Measurements from ENCODE around the gene CNTN1. TPM values are rescaled to one million over a fixed set of nuclear protein-coding genes. Genes with fewer than 3 reads are reported as not detected.

CNTN1 gene
- total RNA-seq, 1 donor: 1.7 TPM

- H3K4me3 ChIP-seq (ENCODE audit: low read depth, low read length): no peak overlapping the region
- TF ChIP-seq, protein P1, sequence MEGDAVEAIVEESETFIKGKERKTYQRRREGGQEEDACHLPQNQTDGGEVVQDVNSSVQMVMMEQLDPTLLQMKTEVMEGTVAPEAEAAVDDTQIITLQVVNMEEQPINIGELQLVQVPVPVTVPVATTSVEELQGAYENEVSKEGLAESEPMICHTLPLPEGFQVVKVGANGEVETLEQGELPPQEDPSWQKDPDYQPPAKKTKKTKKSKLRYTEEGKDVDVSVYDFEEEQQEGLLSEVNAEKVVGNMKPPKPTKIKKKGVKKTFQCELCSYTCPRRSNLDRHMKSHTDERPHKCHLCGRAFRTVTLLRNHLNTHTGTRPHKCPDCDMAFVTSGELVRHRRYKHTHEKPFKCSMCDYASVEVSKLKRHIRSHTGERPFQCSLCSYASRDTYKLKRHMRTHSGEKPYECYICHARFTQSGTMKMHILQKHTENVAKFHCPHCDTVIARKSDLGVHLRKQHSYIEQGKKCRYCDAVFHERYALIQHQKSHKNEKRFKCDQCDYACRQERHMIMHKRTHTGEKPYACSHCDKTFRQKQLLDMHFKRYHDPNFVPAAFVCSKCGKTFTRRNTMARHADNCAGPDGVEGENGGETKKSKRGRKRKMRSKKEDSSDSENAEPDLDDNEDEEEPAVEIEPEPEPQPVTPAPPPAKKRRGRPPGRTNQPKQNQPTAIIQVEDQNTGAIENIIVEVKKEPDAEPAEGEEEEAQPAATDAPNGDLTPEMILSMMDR (IDR thresholded peaks at IDR 0.05; ENCODE audit: insufficient read depth, low read depth, low read length): no peak
- no peak for DNase-seq (ENCODE audit: low read depth)
Observed at GRCh38 chr12:40996091-40996490, 303.9 kb downstream of the CNTN1 start.

- H3K4me3 ChIP-seq (ENCODE audit: low read depth, low read length): no peak overlapping the region
- TF ChIP-seq, protein P1 (IDR thresholded peaks at IDR 0.05; ENCODE audit: insufficient read depth, low read depth, low read length): no peak
- DNase-seq (ENCODE audit: low read depth): no peak
Observed at GRCh38 chr12:40999210-40999609, 307.0 kb downstream of the CNTN1 start.

- DNase-seq (ENCODE audit: low read depth): no peak
- no peak overlapping the region for H3K4me3 ChIP-seq (ENCODE audit: low read depth, low read length)
- TF ChIP-seq, protein P1 (IDR thresholded peaks at IDR 0.05; ENCODE audit: insufficient read depth, low read depth, low read length): no peak
Observed at GRCh38 chr12:41008472-41008871, 316.2 kb downstream of the CNTN1 start.

- no peak overlapping the region for H3K4me3 ChIP-seq (ENCODE audit: low read depth, low read length)
- no peak for DNase-seq (ENCODE audit: low read depth)
- TF ChIP-seq, protein P1 (IDR thresholded peaks at IDR 0.05; ENCODE audit: insufficient read depth, low read depth, low read length): no peak
Observed at GRCh38 chr12:41011939-41012338, 319.7 kb downstream of the CNTN1 start.

DNA sequence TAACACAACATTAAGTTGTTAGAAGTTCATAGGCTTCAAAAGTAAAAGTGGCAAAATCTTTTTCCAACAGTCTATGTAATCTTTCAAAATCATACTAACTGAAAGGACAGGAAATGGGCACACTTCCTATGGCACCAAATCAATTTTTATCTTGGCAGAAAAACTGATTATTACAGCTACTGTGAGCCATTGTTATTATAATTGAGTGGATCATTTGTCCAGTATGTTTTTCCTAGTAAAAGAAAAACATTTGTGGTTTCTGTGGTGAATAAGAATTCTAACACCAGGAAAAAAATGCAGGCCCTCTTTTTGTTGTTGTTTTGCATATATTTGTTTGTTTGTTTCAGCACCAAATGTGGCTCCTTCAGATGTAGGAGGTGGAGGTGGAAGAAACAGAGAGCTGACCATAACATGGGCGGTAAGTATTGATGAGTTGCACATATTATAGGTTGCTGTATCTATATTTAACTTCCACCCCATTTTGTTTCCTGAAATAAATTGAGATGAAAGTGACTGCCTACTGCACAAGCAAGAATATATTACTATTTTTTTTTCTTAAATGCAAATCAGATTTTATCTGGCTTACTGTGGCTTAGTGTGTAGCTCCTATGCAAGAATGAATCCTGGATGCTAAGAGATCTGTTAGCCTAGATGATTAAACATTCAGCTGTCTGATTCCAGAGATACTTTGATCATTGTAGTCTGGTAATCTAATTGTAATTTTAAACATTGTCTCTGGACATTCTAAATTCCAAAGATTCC lies 321.8 kb downstream of the CNTN1 start:
- TF ChIP-seq, protein P1 (IDR thresholded peaks at IDR 0.05; ENCODE audit: insufficient read depth, low read depth, low read length): no peak
- peak; percentile 7 for DNase-seq (ENCODE audit: low read depth)
- no peak overlapping the region for H3K4me3 ChIP-seq (ENCODE audit: low read depth, low read length)

DNA sequence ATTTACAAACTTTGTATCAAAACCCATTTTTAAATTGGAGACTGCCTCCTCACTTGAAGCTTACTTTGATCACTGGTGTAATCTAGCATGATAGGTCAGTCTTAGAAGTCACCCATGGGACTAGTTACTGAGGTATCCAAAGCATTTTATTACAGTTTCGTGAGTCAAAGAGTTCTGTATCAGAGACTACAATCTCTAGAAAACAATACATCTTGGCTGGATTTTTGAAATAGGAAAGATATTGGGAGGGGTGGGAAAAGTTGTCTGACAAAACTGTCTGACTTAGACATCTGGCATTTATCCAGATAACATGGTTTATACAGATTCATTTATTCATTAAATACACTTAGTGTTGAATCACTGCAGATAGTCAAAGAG lies 322.4 kb downstream of the CNTN1 start:
- no peak overlapping the region for H3K4me3 ChIP-seq (ENCODE audit: low read depth, low read length)
- no peak for DNase-seq (ENCODE audit: low read depth)
- TF ChIP-seq, protein P1 (IDR thresholded peaks at IDR 0.05; ENCODE audit: insufficient read depth, low read depth, low read length): no peak

DNA sequence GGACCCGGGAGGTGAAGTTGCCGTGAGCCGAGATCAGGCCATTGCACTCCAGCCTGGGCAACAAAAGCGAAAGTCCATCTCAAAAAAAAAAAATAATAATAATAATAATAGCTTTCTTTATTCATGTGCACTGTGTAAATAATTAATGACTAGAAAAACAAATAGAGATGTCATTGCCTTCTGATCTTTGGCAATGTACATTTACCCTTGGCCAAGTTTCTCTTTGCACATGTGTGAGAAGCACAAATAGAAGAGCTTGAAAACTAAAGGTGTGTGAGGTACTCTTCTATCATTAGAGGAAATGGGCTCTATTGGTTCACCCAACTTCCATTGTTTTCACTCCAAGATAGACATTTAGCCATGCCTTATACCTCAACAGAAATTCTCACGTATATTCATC lies 325.8 kb downstream of the CNTN1 start:
- TF ChIP-seq, protein P1 (IDR thresholded peaks at IDR 0.05; ENCODE audit: insufficient read depth, low read depth, low read length): no peak
- H3K4me3 ChIP-seq (ENCODE audit: low read depth, low read length): no peak overlapping the region
- no peak for DNase-seq (ENCODE audit: low read depth)

All from fibroblast of villous mesenchyme (primary cell).